NK-92 treated with Interleukin-12 subunit alpha and Interleukin-12 subunit beta, amount 100 ng/mL, for 24 hours (cell line): ENCODE results near the gene BRF1.
A peak's percentile ranks its signal among the peaks of the same experiment; 100 is the strongest.
"Not testable (repeated sequence)": the region's sequence is repeated elsewhere in the genome, so short reads cannot be mapped to it uniquely, and the experiment has no call there.

Experiments used
- DNase-seq: peaks from one replicate; lab custom pipeline; 2025; lab: John Stamatoyannopoulos, UW

Gene BRF1

DNA sequence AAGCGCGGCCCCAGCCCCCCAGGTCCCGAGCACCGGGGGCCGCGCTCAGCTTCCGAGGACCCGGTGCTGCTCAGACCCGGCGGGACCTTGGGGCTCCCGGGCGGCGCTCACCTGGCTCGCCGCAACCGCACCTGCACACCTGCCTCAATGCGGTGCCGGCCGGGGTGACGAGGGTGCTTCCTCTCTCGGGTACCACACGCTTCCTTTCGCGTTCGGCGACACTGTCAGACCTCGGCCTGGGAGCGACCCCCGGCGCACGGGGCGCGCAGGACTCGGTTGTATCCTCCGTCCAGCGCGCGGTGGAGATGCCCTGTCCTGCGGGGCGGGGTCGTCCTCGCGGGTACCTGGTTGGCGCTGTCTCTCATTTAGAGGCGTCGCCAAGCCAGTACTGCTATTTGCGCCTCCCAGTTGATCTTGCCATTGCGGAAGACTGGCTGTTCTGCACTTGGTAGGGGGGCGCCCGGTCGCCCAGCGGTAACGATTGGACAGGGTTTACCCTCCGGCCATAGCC is 14.5 kb upstream of the BRF1 start:
- no peak for DNase-seq

GRCh38 chr14:105314287-105315200 is 13.7 kb upstream of the BRF1 start, which contains the start of gene PACS2:
Gene PACS2, plus strand, starts transcription at chr14:105314748. Its CDS starts 171 bp downstream, at chr14:105314919.
- DNase-seq: peak; percentile 58

GRCh38 chr14:105313381-105314286 is 12.8 kb upstream of the BRF1 start:
- DNase-seq: no peak

DNA sequence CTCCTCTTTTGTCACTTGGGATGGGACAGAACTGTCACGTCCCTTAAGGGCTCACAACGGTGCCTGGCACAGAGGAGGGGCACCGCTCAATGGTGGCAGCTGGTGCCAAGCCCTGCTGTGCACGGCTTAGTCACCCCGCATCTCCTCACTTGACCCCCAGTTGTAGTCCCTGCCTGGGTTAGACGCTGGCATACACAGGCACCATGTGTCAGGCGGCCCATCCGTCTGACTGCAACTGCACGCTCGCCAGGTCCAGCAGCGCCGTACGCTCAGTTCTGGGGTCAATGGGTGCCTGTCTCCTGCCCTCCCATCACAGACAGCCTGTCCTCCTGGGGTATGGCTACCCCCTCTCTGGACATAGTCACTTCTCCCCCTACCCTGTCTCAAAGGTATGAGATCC is 12.2 kb upstream of the BRF1 start:
- DNase-seq: no peak

DNA sequence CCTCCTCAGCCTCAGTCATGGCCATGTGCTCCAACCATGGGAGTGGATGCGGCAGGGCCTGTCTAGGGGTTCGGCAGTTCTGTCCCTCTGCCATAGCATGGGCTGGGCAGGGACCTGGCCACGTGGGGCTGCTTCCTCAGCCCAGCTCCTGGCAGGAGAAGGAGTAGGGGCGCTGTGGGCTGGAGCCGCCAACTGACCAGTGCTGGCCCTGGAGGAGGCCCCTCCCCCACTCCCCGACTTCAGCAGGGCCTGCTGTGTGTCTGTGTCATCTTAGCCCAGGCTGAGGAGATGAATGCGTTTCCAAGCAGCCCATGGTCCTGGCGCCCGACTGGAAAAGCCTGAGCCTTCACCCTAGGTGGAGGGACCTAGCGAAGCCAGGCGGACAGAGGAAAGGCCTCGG is 11.0 kb upstream of the BRF1 start:
- no peak for DNase-seq

GRCh38 chr14:105309371-105309770 is 8.6 kb upstream of the BRF1 start:
- DNase-seq: no peak

- no peak for DNase-seq
Measured at GRCh38 chr14:105307052-105307727, 6.4 kb upstream of the BRF1 start.

DNA sequence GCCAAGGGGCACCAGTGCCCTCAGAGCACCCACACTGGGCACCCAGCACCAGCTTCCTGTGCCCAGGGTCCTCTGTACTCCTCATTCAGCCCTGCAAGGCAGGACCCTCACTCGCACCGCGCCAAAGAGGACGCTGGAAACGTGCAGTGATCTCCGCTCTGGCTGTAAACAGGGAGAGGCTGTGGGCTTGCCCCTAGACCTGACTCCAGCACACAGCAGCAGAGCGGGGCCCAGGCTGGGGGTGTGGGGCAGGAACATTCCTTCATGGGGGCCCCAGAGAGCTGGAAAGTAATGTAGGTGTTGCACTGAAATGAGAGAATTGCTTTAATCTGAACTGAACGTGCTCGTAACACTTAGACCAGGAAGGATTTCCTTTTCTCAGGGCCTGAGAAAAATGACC is 5.0 kb upstream of the BRF1 start:
- DNase-seq: no peak

DNA sequence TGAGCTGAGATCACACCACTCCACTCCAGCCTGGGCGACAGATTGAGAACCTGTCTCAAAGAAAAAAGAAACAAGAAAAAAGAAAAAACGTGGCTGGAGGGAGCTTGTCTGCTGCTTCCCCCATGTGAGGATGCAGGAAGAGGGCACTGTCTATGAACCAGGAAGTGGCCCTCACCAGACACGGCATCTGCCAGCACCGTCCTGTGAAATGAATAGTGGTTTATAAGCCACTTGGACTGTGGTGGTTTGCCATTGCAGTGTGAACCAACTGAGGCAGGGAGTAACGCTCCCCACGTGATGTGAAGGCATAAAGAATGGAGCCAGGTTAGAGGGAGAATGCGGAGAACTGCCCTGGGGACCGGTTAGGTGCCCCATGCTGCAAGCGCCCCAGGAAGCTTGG is 4.5 kb upstream of the BRF1 start:
- no peak for DNase-seq

GRCh38 chr14:105304565-105304964 is 3.8 kb upstream of the BRF1 start:
- DNase-seq: no peak

- DNase-seq: no peak
Measured at GRCh38 chr14:105303949-105304348, 3.1 kb upstream of the BRF1 start.

- DNase-seq: not testable (repeated sequence)
Measured at GRCh38 chr14:105301915-105302249, 1.1 kb upstream of the BRF1 start.

GRCh38 chr14:105301103-105301914 is 508 bp upstream of the BRF1 start:
- DNase-seq: peak; percentile 81

DNA sequence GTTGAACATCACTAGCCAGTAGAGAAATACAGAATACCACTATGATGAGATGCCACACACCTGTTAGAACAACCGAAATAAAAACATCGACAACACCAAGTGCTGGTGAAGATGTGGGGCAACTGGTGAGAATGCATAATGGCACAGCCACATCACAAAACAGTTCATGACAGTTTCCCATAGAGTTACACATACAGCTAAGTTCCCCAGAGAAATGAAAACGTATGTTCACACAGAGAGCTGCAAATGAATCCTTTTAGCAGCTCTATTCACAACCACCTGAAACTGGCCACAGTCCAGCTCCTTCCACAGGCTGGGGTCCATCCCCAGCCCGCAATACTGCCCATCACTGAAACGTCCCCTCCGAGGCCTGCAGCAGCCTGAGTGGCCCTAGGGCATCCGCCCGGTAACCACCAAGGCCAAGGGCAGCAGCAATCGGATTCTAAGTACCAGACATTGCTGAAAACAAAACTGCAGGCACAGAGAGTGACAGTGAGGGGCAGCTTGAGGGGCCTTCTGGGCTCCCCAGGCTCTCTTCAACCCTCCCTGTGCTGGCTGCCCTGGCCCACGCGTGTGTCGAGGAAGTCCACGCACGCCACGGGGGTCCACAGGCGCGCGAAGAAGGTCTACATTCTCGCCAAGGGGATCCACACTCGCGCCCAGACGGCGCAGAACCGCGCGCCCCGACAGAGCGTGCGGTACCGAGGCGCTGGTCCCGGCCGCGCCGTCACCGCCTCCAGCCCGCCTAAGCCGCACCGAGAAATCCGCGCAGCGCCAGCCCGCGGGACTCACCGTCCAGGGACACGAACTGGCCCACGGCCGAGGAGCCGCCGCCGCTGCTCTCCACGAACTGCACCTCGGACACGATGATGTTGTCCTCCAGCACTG is 903 bp downstream of the BRF1 start:
- DNase-seq: no peak

DNA sequence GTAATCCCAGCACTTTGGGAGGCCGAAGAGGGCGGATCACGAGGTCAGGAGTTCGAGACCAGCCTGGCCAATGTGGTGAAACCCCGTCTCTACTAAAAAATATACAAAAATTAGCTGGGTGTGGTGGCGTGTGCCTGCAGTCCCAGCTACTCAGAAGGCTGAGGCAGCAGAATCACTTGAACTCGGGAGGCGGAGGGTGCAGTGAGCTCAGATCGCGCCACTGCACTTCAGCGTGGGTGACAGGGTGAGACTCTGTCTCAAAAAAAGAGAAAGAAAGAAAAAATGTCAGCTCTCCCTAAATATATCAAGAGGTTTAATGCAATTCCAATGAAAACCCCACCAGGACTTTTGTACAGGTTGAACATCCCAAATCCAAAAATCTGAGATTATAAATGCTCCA is 3.5 kb downstream of the BRF1 start:
- not testable (repeated sequence) for DNase-seq

DNA sequence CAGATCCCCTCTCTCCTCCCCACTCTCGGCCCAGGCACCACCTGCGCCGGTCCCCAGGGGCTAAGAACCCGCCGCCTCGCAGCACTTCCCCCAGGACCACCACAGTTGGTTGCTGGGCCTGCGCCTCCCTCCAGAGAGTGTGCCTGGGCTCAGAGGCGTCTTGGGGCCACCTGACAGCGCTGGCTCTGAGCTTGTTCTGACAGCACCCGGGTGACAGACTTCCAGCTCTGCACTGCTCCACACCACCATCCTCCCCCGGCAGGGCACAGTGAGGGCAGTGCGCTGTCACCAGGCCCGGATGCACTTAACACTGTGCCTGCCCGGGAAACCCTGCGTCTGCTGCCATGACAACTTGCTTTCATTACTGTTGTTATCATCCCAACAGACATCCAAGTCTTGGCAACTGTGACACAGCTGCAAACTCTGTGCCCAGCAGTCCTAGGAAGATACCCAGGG is 6.6 kb downstream of the BRF1 start:
- no peak for DNase-seq

- no peak for DNase-seq
Measured at GRCh38 chr14:105292826-105293711, 7.7 kb downstream of the BRF1 start.

DNA sequence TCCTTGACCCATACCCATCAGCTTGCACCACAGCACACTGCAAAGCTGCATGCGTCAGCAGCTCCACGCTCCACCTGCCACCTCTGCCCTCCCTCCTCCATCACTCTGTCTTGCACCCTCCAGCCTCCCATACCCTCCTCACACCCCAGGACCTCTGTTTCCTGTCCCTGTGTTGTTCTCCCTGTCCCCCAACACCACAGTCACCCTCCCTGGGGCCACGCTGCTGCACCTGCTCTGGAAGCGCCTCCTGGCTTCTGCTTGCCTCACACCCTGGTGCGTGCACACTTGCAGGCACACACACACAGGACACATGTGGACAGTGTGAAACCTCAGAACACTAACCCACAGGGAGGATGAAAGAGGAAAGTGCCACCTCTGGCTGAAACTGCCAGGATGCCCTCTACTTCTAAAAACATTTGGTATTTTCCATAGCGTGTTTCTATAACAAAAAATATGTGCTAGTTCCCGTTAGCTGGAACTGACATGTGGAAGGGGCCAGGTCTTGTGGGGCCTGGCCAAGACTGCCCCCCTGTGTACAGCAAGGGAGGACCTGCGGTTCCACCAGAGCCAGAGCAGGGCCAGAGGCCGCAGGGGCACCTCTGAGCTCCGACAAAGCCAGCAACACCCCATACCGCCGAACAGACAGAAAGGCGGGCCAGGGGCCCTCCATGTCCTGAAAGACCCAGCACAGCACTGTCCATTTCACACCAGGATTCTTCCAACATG is 10.0 kb downstream of the BRF1 start:
- DNase-seq: no peak
